T-helper 2 cell (primary cell): ENCODE data around the gene LIN7C.
"Not testable (repeated sequence)": the region's sequence is repeated elsewhere in the genome, so short reads cannot be mapped to it uniquely, and the experiment has no call there.

ENCODE experiments used
- DNase-seq, 5 experiments: peaks; one replicate each; pipeline versions ENCODE4 v3.0.0 to v3.0.0-alpha.2; 2012 to 2022

Gene LIN7C

GRCh38 chr11:27468995-27469695, 37.4 kb downstream of the LIN7C start:
- DNase-seq, result no peak

DNA sequence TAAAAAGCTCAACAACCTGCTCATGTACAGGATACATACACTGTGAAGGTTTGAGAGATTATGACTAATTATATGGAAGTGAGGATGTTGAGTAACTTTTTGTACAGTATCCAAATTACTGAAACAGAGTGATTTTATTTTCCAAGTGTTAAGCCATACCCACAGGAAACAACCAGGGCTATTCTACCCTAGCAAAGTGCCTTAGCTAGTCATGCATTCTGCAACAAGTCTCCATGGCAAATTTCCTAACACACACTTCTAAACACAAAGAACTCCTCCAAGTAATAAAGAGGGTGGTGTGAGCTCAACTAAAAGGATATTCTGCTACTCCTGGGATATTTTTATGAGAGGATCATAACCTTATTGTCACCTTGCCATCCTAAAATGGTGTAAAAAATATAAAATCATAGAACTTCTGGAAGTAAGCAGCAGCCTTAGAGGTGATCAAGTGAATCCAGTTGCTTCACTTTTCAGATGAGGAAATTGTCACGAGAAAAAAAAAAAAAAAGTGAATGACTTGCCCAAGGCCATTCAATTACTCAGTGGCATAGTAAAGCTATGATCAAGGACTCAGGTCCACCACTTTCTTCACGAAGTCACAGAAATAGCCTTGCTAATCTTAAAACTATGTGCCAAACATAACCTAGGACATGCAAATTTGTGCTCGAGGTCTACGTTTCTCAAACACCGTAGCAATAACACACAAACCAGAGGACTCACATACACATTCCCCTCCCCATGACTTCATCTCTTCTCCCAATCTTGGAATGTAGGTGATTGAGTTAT, 38.2 kb downstream of the LIN7C start:
- DNase-seq, result no peak

GRCh38 chr11:27467181-27467913, 39.2 kb downstream of the LIN7C start:
- no peak for DNase-seq

DNA sequence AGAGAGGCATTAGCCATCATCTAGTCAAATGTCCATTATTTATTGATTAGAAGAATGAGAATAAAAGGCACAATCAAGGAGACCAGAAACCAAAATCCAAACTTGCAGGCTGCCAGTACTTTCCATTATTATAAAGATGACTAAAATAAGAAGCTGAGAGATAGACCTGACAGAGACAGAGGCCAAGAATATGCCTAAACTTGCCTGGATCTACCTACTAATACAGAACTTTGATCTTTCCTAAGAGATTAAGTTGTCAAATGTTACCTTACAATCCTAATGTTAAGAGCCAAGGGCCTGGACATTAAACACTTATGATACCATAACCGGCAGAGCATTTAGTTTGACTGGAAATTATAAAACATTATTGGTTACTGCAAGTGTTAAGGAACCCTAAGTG, 40.2 kb downstream of the LIN7C start:
- no peak for DNase-seq

DNA sequence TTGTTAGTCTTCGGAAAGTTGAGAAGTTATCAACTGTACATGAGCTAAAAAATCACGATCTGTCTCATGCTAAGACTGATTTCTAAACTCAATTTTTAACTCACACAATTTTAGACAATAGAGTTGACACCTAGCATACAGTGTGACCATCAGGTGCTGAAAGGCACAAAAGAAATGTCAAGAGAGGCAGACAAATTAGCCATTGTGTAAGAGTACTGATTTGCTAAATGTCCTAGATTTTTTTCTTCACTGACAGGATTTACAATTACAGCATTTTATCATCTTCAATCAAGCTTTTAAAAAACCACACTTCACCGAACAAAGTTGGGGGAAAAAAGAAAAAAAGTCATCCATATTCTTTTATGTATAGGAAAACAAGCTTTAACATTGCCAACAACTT, 40.9 kb downstream of the LIN7C start:
- no peak for DNase-seq

DNA sequence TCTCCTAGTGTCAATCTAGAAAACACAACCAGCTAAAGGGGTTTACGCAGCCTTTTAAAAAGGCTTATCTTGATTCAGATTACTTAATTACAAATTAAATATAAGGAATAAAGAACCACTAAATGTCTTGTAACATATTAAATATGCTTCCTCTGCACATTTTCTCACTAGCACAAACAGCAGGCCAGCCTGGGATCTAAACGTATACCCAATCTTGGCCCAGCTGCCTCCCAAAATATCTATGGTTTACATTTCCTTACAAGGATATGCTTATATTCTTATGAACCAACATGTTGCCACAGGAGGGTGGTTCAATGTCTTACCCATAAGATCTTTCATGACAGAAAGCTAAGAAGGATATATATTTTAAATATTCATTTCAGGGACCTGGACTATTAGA, 41.7 kb downstream of the LIN7C start:
- no peak for DNase-seq

DNA sequence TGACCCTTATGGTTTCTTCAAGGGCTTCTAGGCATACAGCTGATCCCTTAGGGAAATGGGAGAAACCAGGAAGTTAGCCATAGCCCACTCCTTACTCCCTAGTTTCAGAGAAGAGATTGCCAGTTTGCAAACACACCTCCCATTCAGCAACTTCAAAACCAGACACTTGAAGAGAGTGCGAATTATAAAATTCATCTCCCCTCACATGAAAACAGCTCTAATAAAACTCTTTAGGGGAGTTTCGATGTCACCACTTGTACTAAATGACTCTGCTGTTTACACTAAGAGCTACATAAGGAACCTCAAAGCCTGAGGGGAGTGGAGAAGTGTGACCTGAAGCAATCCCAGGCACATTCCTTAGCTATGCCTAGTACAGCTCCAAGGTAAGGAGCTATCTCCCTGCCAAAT, 42.3 kb downstream of the LIN7C start:
- DNase-seq, result no peak

DNA sequence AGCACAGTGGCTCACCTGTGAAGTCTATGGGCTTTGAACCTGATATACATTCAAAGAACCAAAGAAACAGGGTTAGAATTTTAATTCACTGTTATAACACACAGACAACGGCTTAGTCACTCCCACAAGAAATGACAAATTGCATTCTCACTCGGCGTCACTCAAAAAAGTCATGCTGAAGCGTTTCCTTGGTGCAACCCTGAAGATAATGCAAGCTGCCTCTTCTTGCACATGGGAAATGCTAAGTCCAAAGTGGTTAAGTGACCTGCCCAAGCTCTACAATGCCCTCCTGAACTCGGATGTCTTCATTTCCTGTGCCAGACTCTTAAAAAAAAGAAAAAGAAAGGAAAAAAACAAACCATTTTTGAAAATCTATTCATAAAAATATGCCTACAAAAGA, 44.0 kb downstream of the LIN7C start:
- no peak for DNase-seq

DNA sequence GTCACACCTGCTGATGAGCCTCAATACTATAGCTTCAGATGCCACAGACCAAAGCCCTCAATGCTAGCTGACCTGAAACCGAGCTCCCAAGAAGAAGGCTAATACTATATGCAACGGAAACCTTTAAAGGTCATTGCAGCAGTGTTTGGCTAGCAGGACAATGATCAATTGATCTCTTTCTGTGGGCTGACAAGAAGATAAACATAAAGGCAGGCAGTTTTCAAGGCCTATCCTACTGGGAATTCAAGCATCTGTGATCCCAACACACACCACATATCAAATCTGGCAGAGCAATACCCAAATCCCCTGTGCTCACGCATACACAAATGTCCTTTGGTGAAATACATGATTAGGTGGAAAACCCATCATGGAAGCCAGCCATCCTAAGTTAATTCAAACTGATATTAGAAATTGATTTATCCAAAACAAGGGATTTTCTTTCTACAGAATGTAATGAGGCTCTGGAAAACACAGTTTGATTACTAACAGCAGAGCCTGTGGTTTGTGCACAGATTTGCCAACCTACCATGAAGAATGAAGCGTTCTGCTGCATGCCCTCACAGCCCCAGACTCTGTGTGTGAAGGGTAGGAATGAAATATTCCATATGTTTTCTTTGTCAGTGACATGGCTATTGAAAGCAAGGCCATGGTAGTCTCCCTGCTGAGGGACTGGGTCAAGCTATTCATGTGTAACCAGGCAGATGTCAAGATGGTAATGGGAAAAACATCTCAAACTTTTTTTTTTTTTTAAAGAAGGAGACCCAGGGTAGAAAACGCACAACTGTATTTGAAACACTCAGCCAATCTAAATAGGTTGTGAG, 46.2 kb downstream of the LIN7C start:
- DNase-seq, result no peak

DNA sequence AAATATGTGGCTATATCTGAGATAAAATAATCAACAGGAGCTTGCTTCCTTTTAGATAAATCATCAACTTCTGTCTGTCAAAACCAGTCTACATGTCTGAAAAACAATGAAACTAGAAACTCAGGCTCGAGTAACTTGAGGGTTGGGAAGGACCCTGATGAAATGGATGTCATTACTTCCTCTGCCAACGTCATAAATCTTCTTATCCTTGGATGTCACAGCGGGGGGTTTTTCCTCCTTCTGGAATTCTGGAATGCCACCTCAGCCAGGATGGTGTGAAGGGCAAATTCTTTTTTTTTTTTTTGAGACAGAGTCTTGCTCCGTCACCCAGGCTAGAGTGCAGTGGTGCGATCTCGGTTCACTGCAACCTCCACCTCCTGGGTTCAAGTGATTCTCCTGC, 47.4 kb downstream of the LIN7C start:
- DNase-seq, result no peak

- DNase-seq, result no peak
Observed at GRCh38 chr11:27458182-27458581, 48.4 kb downstream of the LIN7C start.

- no peak for DNase-seq
Observed at GRCh38 chr11:27456795-27457329, 49.7 kb downstream of the LIN7C start.

GRCh38 chr11:27456140-27456794, 50.3 kb downstream of the LIN7C start:
- no peak for DNase-seq

DNA sequence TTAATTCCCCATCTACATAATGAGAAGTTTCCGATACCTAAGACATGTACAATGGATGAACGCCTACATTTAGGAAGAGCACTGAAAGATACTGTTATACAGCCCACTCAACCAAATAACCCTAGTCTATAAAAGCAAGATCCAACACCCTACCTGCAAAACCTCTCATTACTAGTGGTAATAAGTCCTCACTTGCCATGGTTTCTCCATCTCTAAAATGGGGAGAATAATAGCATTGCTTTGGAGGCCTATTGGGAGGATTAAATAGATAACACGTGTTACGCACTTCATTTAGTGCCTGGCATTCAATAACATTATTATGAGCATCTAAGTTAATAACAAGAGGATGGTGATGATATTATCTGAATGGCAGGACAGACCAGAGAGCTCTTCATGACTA, 50.9 kb downstream of the LIN7C start:
- no peak for DNase-seq

DNA sequence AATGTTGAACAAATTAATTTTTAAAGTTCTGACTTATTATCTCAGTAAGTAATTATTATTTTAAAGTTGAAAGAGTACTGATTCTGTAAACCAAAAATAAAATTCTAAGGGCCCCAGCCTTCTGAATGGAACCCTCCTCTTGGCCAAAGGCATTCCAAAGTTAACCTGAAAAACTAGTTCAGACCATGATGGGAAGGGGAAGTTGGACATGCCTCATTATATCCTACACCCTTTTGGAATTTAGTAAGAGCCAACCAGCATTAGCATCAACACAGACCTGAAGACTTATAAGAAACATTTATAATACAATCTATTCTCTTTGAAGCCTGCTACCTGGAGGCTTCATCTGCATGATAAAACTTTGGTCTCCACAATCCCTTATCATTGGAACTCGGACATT, 52.9 kb downstream of the LIN7C start:
- DNase-seq, result no peak

- no peak for DNase-seq
Observed at GRCh38 chr11:27452147-27452546, 54.4 kb downstream of the LIN7C start.

GRCh38 chr11:27451244-27451965, 55.2 kb downstream of the LIN7C start:
- DNase-seq, result no peak

GRCh38 chr11:27448184-27448540, 58.4 kb downstream of the LIN7C start:
- DNase-seq, result not testable (repeated sequence)

GRCh38 chr11:27447288-27448183, 59.0 kb downstream of the LIN7C start:
- no peak for DNase-seq

GRCh38 chr11:27445625-27446024, 60.9 kb downstream of the LIN7C start:
- no peak for DNase-seq
